HFF-Myc (cell line): ENCODE data around the gene DENND5B.
"Not testable (repeated sequence)": the region's sequence is repeated elsewhere in the genome, so short reads cannot be mapped to it uniquely, and the experiment has no call there.

ENCODE experiments used
- DNase-seq: peaks from one replicate; pipeline ENCODE4 v3.0.0-alpha.2; 2011; ENCODE audit warnings: low read depth; ENCODE audit errors: extremely low read depth
- H3K4me3 ChIP-seq: replicated peaks from 2 replicates; pipeline ENCODE4 v1.5.1; 2011; ENCODE audit warnings: low read depth, mild to moderate bottlenecking, control low read depth, low read length
- CTCF ChIP-seq: IDR thresholded peaks from 2 replicates; pipeline ENCODE4 v1.5.1; 2012; ENCODE audit warnings: mild to moderate bottlenecking, low read depth, low read length, control low read depth; ENCODE audit errors: missing control alignments

Gene DENND5B

GRCh38 chr12:31476437-31476836 is 114.5 kb downstream of the DENND5B start:
- no peak for TF ChIP-seq CTCF
- no peak for DNase-seq
- no peak overlapping the region for H3K4me3 ChIP-seq

- DNase-seq, H3K4me3 ChIP-seq: not testable (repeated sequence)
Measured at GRCh38 chr12:31475610-31476009, 115.3 kb downstream of the DENND5B start.

GRCh38 chr12:31474751-31475150 is 116.2 kb downstream of the DENND5B start:
- H3K4me3 ChIP-seq = no peak overlapping the region
- TF ChIP-seq CTCF = no peak
- no peak for DNase-seq

GRCh38 chr12:31471823-31472222 is 119.1 kb downstream of the DENND5B start:
- no peak overlapping the region for H3K4me3 ChIP-seq
- peak; percentile 9 for DNase-seq
- TF ChIP-seq CTCF = no peak

- DNase-seq = no peak
- TF ChIP-seq CTCF = no peak
- no peak overlapping the region for H3K4me3 ChIP-seq
Measured at GRCh38 chr12:31471051-31471450, 119.9 kb downstream of the DENND5B start.

GRCh38 chr12:31470459-31470858 is 120.5 kb downstream of the DENND5B start:
- TF ChIP-seq CTCF = no peak
- no peak for DNase-seq
- H3K4me3 ChIP-seq = no peak overlapping the region

GRCh38 chr12:31466768-31467167 is 124.2 kb downstream of the DENND5B start:
- no peak for TF ChIP-seq CTCF
- H3K4me3 ChIP-seq = no peak overlapping the region
- DNase-seq = no peak
